ENCODE data around the gene TNKS2.

GRCh38 chr10:91880310-91880709, 82.1 kb downstream of the TNKS2 start:
- TF ChIP-seq CTCF (conservative IDR thresholded peaks at IDR 0.05; ENCODE audit: low read length) (no peak), EZH2phosphoT487 (IDR thresholded peaks at IDR 0.05; ENCODE audit: borderline replicate concordance) (no peak)

All from Loucy (cell line).